HFF-Myc (cell line): ENCODE data around the gene GOLGA2.
"Not testable (repeated sequence)": the region's sequence is repeated elsewhere in the genome, so short reads cannot be mapped to it uniquely, and the experiment has no call there.

Source experiments
- DNase-seq: peaks from one replicate; pipeline ENCODE4 v3.0.0-alpha.2; 2011; ENCODE audit warnings: low read depth; ENCODE audit errors: extremely low read depth
- H3K4me3 ChIP-seq: replicated peaks from 2 replicates; pipeline ENCODE4 v1.5.1; 2011; ENCODE audit warnings: low read depth, mild to moderate bottlenecking, control low read depth, low read length
- TF ChIP-seq, protein P1 (sequence below): IDR thresholded peaks from 2 replicates; pipeline ENCODE4 v1.5.1; 2012; ENCODE audit warnings: mild to moderate bottlenecking, low read depth, low read length, control low read depth; ENCODE audit errors: missing control alignments

Gene GOLGA2

DNA sequence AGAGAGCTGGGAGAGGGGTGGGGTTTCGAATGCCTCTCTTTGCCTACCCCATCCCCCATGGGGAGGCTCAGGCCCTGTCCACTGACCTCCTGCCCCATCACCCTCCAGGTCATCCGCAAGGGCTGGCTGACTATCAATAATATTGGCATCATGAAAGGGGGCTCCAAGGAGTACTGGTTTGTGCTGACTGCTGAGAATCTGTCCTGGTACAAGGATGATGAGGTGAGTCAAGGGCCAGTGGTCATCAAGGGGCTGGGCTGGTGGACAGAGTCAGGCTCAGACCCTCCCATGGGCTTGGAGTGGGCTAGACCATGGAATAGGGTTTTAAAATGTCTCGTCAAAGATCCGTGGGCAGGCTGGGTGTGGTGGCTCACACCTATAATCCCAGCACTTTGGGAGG, 33.7 kb downstream of the GOLGA2 start:
- no peak overlapping the region for H3K4me3 ChIP-seq
- TF ChIP-seq, protein P1, sequence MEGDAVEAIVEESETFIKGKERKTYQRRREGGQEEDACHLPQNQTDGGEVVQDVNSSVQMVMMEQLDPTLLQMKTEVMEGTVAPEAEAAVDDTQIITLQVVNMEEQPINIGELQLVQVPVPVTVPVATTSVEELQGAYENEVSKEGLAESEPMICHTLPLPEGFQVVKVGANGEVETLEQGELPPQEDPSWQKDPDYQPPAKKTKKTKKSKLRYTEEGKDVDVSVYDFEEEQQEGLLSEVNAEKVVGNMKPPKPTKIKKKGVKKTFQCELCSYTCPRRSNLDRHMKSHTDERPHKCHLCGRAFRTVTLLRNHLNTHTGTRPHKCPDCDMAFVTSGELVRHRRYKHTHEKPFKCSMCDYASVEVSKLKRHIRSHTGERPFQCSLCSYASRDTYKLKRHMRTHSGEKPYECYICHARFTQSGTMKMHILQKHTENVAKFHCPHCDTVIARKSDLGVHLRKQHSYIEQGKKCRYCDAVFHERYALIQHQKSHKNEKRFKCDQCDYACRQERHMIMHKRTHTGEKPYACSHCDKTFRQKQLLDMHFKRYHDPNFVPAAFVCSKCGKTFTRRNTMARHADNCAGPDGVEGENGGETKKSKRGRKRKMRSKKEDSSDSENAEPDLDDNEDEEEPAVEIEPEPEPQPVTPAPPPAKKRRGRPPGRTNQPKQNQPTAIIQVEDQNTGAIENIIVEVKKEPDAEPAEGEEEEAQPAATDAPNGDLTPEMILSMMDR: no peak
- DNase-seq: no peak

DNA sequence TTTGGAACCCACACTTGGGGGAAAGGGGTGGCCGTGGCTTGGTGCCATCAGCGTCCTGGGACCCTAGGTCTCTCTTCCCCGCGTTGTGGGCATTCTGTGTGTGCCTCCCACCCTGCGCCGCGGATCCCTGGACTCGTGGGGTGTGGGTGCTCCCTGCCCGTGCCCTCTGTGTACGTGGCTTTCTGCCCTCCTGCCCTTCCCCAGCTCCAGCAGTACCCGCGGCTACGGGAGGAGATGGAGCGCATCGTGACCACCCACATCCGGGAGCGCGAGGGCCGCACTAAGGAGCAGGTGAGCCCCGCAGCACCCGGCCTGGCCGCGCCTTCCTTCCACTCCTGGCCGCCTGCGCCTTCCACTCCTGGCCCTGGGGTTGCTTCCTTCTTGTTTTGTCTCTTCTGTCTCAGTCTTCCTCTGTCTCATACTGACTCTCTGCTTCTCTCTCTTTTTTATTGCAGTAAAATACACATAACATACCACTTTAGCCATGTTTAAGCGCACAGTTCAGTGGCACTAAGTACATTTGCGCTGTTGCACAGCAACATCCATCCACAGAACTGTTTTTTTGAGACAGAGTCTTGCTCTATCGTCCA, 41.9 kb downstream of the GOLGA2 start:
- H3K4me3 ChIP-seq: no peak overlapping the region
- TF ChIP-seq, protein P1: no peak
- no peak for DNase-seq

DNA sequence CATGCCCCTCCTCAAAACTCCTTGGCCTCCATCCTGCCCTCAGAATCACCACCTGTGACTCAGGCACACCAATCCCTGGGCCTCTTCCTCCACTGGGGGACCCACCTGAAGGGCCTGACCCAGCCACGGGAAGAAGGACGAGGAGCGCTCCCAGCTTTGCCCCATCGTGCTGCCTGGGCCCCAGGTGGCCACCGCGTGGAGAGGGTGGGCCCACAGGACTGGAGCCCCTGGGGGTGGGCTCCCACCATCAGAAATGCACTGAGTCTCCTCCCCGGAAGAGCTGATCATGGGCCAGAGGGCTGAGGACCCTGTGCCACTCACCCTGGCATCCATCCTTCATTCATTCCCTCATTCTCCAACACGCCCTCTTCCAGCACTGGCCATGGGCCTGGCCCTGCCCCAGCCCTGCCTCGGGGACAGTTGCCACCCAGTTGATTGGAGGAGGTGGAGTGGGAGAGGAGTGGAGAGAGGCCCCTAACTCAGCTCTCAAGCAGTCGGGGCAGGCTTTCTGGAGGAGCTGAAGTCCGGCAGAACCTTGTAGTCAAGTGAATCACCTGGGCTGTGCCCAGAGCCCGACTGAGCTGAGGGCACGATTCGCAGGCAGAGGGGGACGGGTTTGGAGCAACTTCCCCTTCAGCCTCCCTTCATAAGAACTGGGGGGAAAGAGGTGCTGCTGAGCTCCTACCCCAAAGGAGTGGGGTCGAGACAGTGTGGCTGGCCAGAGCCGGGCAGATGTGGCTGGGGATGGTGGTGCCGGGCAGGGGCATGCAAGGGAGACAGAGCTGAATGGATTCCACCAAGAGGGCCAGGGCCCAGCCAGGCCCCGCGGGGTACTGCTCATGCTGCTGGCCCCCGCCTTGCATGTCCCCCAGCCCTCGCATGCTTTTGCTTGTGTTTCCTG, 43.0 kb downstream of the GOLGA2 start:
- TF ChIP-seq, protein P1: no peak
- H3K4me3 ChIP-seq: no peak overlapping the region
- DNase-seq: no peak

DNA sequence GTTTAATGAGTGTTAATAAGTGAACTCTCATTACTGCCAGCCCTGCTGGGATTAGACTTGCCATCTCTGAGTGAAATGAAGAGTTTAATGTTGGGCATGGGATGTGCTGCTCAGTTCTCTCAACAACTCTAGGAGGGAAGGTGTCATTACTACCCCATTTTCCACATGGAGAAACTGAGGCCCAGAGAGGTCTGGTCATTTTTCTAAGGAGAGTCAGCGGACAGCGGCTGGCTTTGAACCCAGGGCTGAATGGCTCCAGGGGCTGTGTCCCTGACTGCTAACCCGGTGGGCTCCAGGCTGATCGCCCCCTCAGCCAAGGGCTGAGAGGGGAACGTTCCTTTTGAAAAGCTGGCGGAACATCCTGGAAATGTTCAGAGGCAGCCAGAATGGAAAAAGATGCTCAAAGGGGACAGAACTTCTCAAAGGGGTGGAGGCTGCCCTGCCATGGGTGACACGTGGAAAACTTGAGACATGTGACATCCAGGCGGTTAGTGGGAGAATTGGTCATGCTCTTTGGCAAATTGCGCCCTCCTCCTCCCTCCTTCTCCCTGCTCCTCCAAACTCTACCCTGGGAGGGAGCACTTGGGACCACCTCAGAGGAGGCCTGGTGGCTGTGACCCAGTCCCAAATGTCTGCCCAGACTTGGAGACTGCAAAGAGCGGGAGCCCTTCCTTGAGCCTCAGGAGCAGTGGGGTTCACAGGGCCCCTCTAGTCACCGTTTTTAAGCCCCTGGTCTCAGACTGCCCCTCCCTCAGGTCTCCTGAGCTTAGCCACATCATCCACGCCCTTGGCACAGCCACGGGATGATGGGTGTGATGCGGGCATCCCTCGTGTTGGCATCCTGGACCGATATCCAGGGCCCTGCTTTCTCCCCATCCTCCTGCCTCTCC, 43.9 kb downstream of the GOLGA2 start:
- H3K4me3 ChIP-seq: no peak overlapping the region
- TF ChIP-seq, protein P1: no peak
- no peak for DNase-seq

DNA sequence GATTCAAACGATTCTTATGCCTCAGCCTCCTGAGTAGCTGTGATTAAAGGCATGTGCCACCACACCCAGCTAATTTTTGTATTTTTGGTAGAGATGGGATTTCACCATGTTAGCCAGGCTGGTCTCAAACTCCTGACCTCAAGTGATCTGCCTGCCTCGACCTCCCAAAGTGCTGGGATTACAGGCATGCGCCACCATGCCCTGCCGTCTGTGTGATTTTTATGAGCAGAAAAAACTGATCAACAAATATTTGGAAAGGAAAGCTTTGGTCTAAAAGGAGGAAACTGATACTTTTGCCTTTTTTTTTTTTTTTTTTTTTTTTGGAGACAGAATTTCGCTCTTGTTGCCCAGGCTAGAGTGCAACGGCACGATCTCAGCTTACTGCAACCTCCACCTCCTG, 44.9 kb downstream of the GOLGA2 start:
- DNase-seq, H3K4me3 ChIP-seq: not testable (repeated sequence)

DNA sequence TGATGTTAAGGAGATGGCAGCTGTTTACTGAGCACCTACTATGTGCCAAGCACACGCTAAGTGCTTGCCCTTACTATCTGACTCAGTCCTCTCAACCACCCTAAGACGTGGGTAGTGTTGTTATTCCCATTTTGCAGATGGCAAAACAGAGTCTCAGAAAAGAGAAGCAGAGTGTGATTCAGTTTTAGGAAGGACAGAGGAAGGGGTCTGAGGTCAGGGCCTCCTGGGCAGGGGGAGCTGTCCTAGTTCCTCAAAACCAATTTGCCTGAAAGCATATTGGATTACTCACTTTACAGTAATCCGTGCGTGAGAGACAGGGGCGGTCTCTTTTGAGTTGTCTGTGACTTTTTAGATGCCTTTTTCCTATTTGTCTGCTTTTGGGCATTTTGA, 49.4 kb downstream of the GOLGA2 start:
- no peak overlapping the region for H3K4me3 ChIP-seq
- no peak for DNase-seq
- TF ChIP-seq, protein P1: no peak
